K562 (cell line): ENCODE data around the gene ST14. TPM values are rescaled to one million over a fixed set of nuclear protein-coding genes. Genes with fewer than 3 reads are reported as not detected.

Source experiments
- ATAC-seq: fragments of 200-7000 bp; cut with Tn5 transposase; 3 replicates; pipeline ENCODE4 v1.9.1; 2020; ENCODE audit warnings: moderate library complexity
- BruUV-seq: library from RNA; stranded (reverse); fragments of 400-500 nt; replicated peaks from 2 replicates; lab custom pipeline; 2021; lab: Mats Ljungman, UMichigan
- CTCF ChIA-PET: fragments of 300-600 bp; formaldehyde crosslinking; extraction: SDS; loops from one replicate; lab custom pipeline; 2021; ENCODE audit warnings: low intra/inter-chr PET ratio; lab: Yijun Ruan, JAX
- POLR2A ChIA-PET: fragments of 300-600, 350-650 bp; sonication (Branson Sonifier 250); formaldehyde crosslinking; extraction: SDS; loops from one replicate; lab custom pipeline; 2021; ENCODE audit warnings: antibody characterized with exemption, inconsistent platforms; lab: Yijun Ruan, JAX
- DNase-seq, 4 experiments: peaks; one replicate each; pipeline versions ENCODE4 v3.0.0 to v3.0.0-alpha.2; 2011 to 2018; ENCODE audit warnings: low spot score in 3 of 4, mixed read lengths in 3 of 4; ENCODE audit errors: extremely low read depth in 1 of 4
- FAIRE-seq: peaks from 2 replicates; lab custom pipeline; 2011; peaks lifted over from hg19 to GRCh38; lab: Jason Lieb, UNC
- H2AFZ ChIP-seq: 2 replicates; pipeline ENCODE4 v1.6.0; 2011; ENCODE audit warnings: low read depth, low read length, control low read depth, inconsistent platforms
- H3K27ac ChIP-seq: fragments of 200-600 bp; 3 replicates; pipeline ENCODE4 v1.8.0; 2011; ENCODE audit warnings: low read depth, mild to moderate bottlenecking, control low read depth, inconsistent platforms, low read length, moderate library complexity, mixed read lengths; ENCODE audit errors: extremely low read depth
- H3K27me3 ChIP-seq, 2 experiments: fragments of 300-600 bp in 1 of 2; 2 replicates in 1 of 2; 3 replicates in 1 of 2; pipeline versions ENCODE4 v1.6.0 to v1.8.0; 2011; ENCODE audit warnings: inconsistent platforms in 2 of 2, low read length in 2 of 2, mild to moderate bottlenecking in 1 of 2, mixed read lengths in 1 of 2, moderate library complexity in 1 of 2; ENCODE audit not compliant: control insufficient read depth in 2 of 2, insufficient read depth in 2 of 2
- H3K36me3 ChIP-seq: fragments of 300-600 bp; 3 replicates; pipeline ENCODE4 v1.8.0; 2011; ENCODE audit warnings: mild to moderate bottlenecking, low read length, inconsistent platforms; ENCODE audit not compliant: control insufficient read depth, insufficient read depth
- H3K4me1 ChIP-seq, 2 experiments: fragments of 200-600 bp in 1 of 2; replicated peaks in 1 of 2; 2 replicates in 1 of 2; 3 replicates in 1 of 2; pipeline versions ENCODE4 v1.5.1 to v1.8.0; 2011; ENCODE audit warnings: inconsistent platforms in 2 of 2, low read length in 2 of 2, mild to moderate bottlenecking in 1 of 2, mixed read lengths in 1 of 2, moderate library complexity in 1 of 2; ENCODE audit not compliant: control insufficient read depth in 2 of 2, insufficient read depth in 2 of 2
- H3K4me2 ChIP-seq: 2 replicates; pipeline ENCODE4 v1.6.1; 2011; ENCODE audit warnings: low read length, control low read depth, inconsistent platforms, mixed read lengths; ENCODE audit not compliant: insufficient read depth
- H3K4me3 ChIP-seq: fragments of 200-600 bp; sonication (generic), shearing (Covaris generic); 2 replicates; pipeline ENCODE4 v1.5.1; 2016; ENCODE audit warnings: control low read depth, inconsistent platforms
- H3K79me2 ChIP-seq: fragments of 200-600 bp; 3 replicates; pipeline ENCODE4 v1.8.0; 2011; ENCODE audit warnings: low read length, inconsistent platforms; ENCODE audit not compliant: control insufficient read depth, insufficient read depth
- H3K9ac ChIP-seq, 2 experiments: 2 replicates each; pipeline versions ENCODE4 v1.6.0 to v1.6.1; 2011; ENCODE audit warnings: low read depth in 2 of 2, low read length in 2 of 2, control low read depth in 1 of 2, inconsistent platforms in 1 of 2, mild to moderate bottlenecking in 1 of 2, mixed read lengths in 1 of 2; ENCODE audit not compliant: insufficient read depth in 1 of 2
- H3K9me1 ChIP-seq: one replicate; pipeline ENCODE4 v1.6.0; 2011; ENCODE audit warnings: inconsistent platforms, mild to moderate bottlenecking, low read length, moderate library complexity; ENCODE audit not compliant: control insufficient read depth, insufficient read depth
- H3K9me3 ChIP-seq: replicated peaks from 2 replicates; pipeline ENCODE4 v1.5.1; 2011; ENCODE audit warnings: low read depth, low read length, inconsistent platforms; ENCODE audit not compliant: control insufficient read depth, insufficient read depth
- H4K20me1 ChIP-seq: replicated peaks from 2 replicates; pipeline ENCODE4 v1.6.1; 2011; ENCODE audit warnings: low read length, inconsistent platforms, mixed read lengths; ENCODE audit not compliant: control insufficient read depth, insufficient read depth
- ELK3 ChIP-seq: fragments of 450-650 bp; formaldehyde crosslinking; IDR thresholded peaks from 2 replicates; pipeline ENCODE4 v1.4.0; 2020; ENCODE audit warnings: mild to moderate bottlenecking
- EZH2 ChIP-seq: IDR thresholded peaks from 2 replicates; pipeline ENCODE4 v1.6.1; 2012; ENCODE audit warnings: low read depth, mild to moderate bottlenecking, inconsistent platforms, low read length, borderline replicate concordance
- MGA ChIP-seq: fragments of 450-650 bp; IDR thresholded peaks from 2 replicates; pipeline ENCODE4 v1.6.1; 2016; ENCODE audit warnings: mild to moderate bottlenecking, moderate library complexity
- NFATC3 ChIP-seq: fragments of 450-650 bp; IDR thresholded peaks from 2 replicates; pipeline ENCODE4 v1.6.1; 2017; ENCODE audit warnings: mild to moderate bottlenecking
- ZBTB17 ChIP-seq: fragments of 450-650 bp; formaldehyde crosslinking; IDR thresholded peaks from 2 replicates; pipeline ENCODE4 v1.4.0; 2020; ENCODE audit warnings: mild to moderate bottlenecking
- ZNF696 ChIP-seq: fragments of 250-450 bp; sonication (Bioruptor Pico); conservative IDR thresholded peaks from 2 replicates; pipeline ENCODE4 v1.4.0; 2020; ENCODE audit warnings: mild to moderate bottlenecking, moderate library complexity
- WGBS: fragments of 100-300 bp; shearing (Covaris generic); methylation state at CpG from one replicate; pipeline ENCODE4 v1.1.6; 2016; ENCODE audit warnings: low coverage, mixed read lengths; ENCODE audit not compliant: insufficient coverage; ENCODE audit errors: missing lambda C conversion rate; 5-methylcytosine and 5-hydroxymethylcytosine counted together
- in situ Hi-C: fragments of 300-500 bp; cut with MboI; formaldehyde crosslinking; loops from 4 replicates; pipeline ENCODE4 v1.15.0; 2018; ENCODE audit warnings: inconsistent platforms, mixed read lengths
- intact Hi-C: fragments of 100-400 bp; cut with micrococcal nuclease; formaldehyde crosslinking; loops from 2 replicates; pipeline ENCODE4 v1.14.2; 2022
- polyA plus RNA-seq, 8 experiments: library from polyadenylated mRNA; depleted of rRNA in 4 of 8; stranded (reverse) in 5 of 8; unstranded in 3 of 8; fragments of >200 nt; fragmentation: Nextera tagmentation in 2 of 8; fragmentation: Illumina TruSeq in 1 of 8; extraction: Ambion mirVana in 2 of 8; extraction: Trizol in 1 of 8; gene quantifications; 2 replicates each; pipeline versions ENCODE4 v1.2.1 to v1.2.3, GENCODE V29; 2011 to 2014; ENCODE audit warnings: inconsistent platforms in 1 of 8, missing spikeins in 1 of 8
- total RNA-seq, 7 experiments: library from RNA; depleted of rRNA in 6 of 7; stranded (reverse); fragments of >200 nt in 6 of 7; fragmentation: Illumina TruSeq in 2 of 7; extraction: Trizol in 2 of 7; gene quantifications; 2 replicates each; pipeline versions ENCODE4 v1.2.1 to v1.2.3, GENCODE V29; 2011 to 2021; ENCODE audit warnings: low replicate concordance in 1 of 7

Gene ST14
- total and polyA plus RNA-seq, 9 of the 15 experiments (the other 6 are each of a cell fraction or from before 2014, with no cell fraction given) = 0.08 to 0.20 TPM; not detected in 7

DNA sequence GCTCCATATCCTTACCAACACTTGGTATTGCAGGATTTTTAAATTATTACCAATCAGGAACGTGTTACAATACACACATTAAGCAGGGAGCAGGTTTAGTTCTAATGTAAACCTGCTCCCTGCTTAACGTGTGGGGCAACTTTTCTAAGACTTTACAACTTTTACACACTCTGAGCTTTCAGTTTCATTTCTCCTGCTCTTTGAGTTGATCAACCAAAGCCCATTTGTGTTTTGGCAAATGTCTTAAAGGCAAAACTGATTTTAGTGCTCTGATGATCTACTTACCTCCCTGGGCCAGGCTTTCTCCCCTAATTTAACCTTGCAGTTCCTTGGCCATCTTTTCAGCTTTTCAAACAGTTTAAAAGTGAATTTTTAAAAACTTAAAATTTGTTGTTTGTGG is 84.2 kb downstream of the ST14 start:
- Histone ChIP-seq H4K20me1 (no peaks in the 10 kb centered on the region), H3K4me1 (no peaks in the 10 kb centered on the region), H3K4me2 (no peak overlapping the region), H3K79me2 (no peaks in the 10 kb centered on the region; the same call in 2 of the 3 replicates), H3K9me1 (no peaks in the 10 kb centered on the region), H3K4me3 (no peak overlapping the region), H3K9ac (no peak overlapping the region), H2AFZ (no peak overlapping the region), H3K27ac (no peak overlapping the region), H3K36me3 (peaks cover 6% of the 10 kb centered on the region; the same call in 2 of the 3 replicates), H3K9me3 (no peaks in the 10 kb centered on the region), H3K27me3 (no peaks in the 10 kb centered on the region)
- in situ Hi-C loops = no loop called here
- POLR2A ChIA-PET = no interaction called here
- CTCF ChIA-PET = no interaction called here
- FAIRE-seq (no peak), DNase-seq (no peak), ATAC-seq (no peak)
- 87% methylated on average over 2 of the region's 2 CpGs for WGBS
- TF ChIP-seq MGA (no peak), ZNF696 (CRISPR knock-in tag) (no peak), NFATC3 (no peak), ZBTB17 (CRISPR knock-in tag) (no peak), EZH2 (no peak), ELK3 (no peak)
- BruUV-seq = no TSS peak
- intact Hi-C loops = no loop called here
